K562 (cell line): ENCODE results near the gene GOLGA6L9.
"Not testable (repeated sequence)": the region's sequence is repeated elsewhere in the genome, so short reads cannot be mapped to it uniquely, and the experiment has no call there.

Source experiments
- BMI1 ChIP-seq: fragments of 150-350 bp; IDR thresholded peaks from 2 replicates; pipeline ENCODE4 v1.6.1; 2014; ENCODE audit warnings: low read length
- FOSL1 ChIP-seq: fragments of 200-800 bp; sonication (Bioruptor generic); conservative IDR thresholded peaks from 2 replicates; pipeline ENCODE4 v1.6.1; 2016; ENCODE audit warnings: missing genetic modification characterization, missing compliant biosample characterization
- NR3C1 ChIP-seq: sonication (generic); formaldehyde crosslinking; IDR thresholded peaks from 2 replicates; pipeline ENCODE4 v1.8.1; 2022; ENCODE audit warnings: missing genetic modification reagents
- RFX5 ChIP-seq: IDR thresholded peaks from 2 replicates; pipeline ENCODE4 v1.6.1; 2011; ENCODE audit warnings: low read depth, mild to moderate bottlenecking, improper control_type of control experiment, low read length

DNA sequence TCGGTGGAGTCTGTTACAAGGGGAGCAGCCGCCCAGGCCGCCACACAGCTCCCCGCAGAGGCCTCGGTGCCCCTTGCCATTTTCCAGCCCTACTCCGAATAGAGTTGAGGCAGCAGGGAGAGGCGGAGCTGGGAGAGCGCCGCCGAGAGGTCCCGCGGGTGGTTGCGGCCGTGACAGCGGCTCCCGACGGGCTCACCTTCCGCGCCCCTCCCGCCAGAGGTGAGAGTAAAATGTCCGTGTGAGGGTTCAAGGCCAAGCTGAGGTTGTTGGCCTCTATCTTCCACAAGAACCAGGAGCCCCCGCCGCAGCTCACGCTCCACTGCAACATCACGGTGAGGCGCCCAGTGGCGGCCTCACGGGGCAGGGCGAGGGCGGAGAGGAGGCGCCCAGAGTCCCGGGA is 15.8 kb downstream of the GOLGA6L9 start:
- not testable (repeated sequence) for TF ChIP-seq BMI1; RFX5; FOSL1; NR3C1 (CRISPR knock-in tag)
